H1 (cell line): ENCODE measurements around the gene KCNH5. TPM values are rescaled to one million over a fixed set of nuclear protein-coding genes. Genes with fewer than 3 reads are reported as not detected.

ENCODE experiments used
- NRF1 ChIP-seq: IDR thresholded peaks from 2 replicates; pipeline ENCODE4 v1.6.1; 2011; ENCODE audit warnings: mild to moderate bottlenecking, low read depth, low read length, improper control_type of control experiment
- RNF2 ChIP-seq: fragments of 200-900, 300-1000 bp; sonication (generic); IDR thresholded peaks from 2 replicates; pipeline ENCODE4 v1.7.1; 2016; ENCODE audit warnings: borderline replicate concordance, low read depth, mild to moderate bottlenecking, antibody characterized with exemption, low read length; ENCODE audit not compliant: poor library complexity, severe bottlenecking; ENCODE audit errors: missing control alignments
- SRF ChIP-seq: IDR thresholded peaks from 2 replicates; pipeline ENCODE4 v1.6.1; 2011; ENCODE audit warnings: mild to moderate bottlenecking, low read depth, low read length, moderate library complexity
- SUZ12 ChIP-seq: fragments of 200-600 bp; sonication (generic); IDR thresholded peaks from 2 replicates; pipeline ENCODE4 v1.6.1; 2012; ENCODE audit warnings: mild to moderate bottlenecking, inconsistent platforms, low read length, moderate library complexity, mixed read lengths
- polyA plus RNA-seq, 7 experiments: library from polyadenylated mRNA; depleted of rRNA in 3 of 7; stranded (reverse) in 5 of 7; unstranded in 2 of 7; fragments of >200 nt in 5 of 7; fragments of 200-250 nt in 2 of 7; gene quantifications; 1 replicate in 5 of 7; 2 replicates in 1 of 7; 4 replicates in 1 of 7; pipeline versions ENCODE4 v1.2.1 to v1.2.3, GENCODE V29; 2011 to 2013; ENCODE audit warnings: missing spikeins in 2 of 7, mixed read lengths in 2 of 7
- total RNA-seq: library from RNA; stranded (reverse); fragmentation: NEBNext Ultra II Directional; extraction: Animal tissue kit (Norgen Biotek cat#: 25700); gene quantifications from 2 replicates; pipeline ENCODE4 v1.2.1, GENCODE V29; 2021

The KCNH5 gene
- total and polyA plus RNA-seq, 2 of the 8 experiments (the other 6 are each of a cell fraction or from before 2014, with no cell fraction given) = 0.24 to 0.50 TPM

DNA sequence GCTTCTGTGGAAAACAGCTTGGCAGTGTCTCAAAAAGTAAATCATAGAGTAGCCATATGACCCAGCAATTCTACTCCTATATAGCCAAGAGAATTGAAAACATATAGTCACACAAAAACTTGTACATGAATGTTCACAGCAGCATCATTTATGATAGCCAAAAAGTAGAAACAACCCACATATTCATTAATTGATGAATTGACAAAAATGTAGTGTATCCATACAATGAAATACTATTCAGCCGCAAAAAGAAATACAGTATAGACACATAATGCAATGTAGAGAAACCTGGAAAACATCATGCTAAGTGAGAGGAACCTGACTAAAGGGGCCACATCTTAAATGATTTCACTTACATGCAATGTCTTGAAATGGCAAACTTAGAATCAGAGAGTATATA, 326.6 kb downstream of the KCNH5 start (continued):
- TF ChIP-seq RNF2 (no peak), SUZ12 (no peak), SRF (no peak), NRF1 (no peak)
